Measurements from ENCODE around the gene TRIP12. TPM values are rescaled to one million over a fixed set of nuclear protein-coding genes. Genes with fewer than 3 reads are reported as not detected.

TRIP12 gene
- total and polyA plus RNA-seq, 2 of the 8 experiments (the other 6 are each of a cell fraction or from before 2014, with no cell fraction given): 23.1 to 174 TPM

- Histone ChIP-seq H2AK5ac (ENCODE audit: low read depth, low read length) (no peak overlapping the region), H2BK120ac (replicated peaks; ENCODE audit: low read depth, low read length) (no peak overlapping the region), H4K8ac (ENCODE audit: extremely low read depth, insufficient read depth, low read length) (no peak overlapping the region), H3K4ac (replicated peaks; ENCODE audit: insufficient read length, low read depth, low read length) (no peak overlapping the region), H2BK12ac (ENCODE audit: low read depth, low read length) (no peak overlapping the region), H3K79me1 (ENCODE audit: low read depth, low read length) (peaks cover 4% of the 10 kb centered on the region; the same call in 1 of the 2 replicates), H2BK15ac (ENCODE audit: low read length) (no peak overlapping the region), H3K27me3 (replicated peaks in 1 of 4; ENCODE audit: control insufficient read depth in 3 of 4, extremely low read depth in 1 of 4, insufficient read depth in 3 of 4, low read length in 3 of 4) (no peaks in the 10 kb centered on the region), H3K23me2 (ENCODE audit: low read depth, low read length) (no peaks in the 10 kb centered on the region), H2BK5ac (ENCODE audit: low read depth, low read length) (no peak overlapping the region), H3K27ac (ENCODE audit: low read depth, low read length) (no peak overlapping the region), H2BK20ac (ENCODE audit: low read length) (no peak overlapping the region), H4K91ac (replicated peaks; ENCODE audit: insufficient read length, low read length) (no peak overlapping the region), H3K23ac (ENCODE audit: insufficient read length) (no peak overlapping the region), H3K14ac (ENCODE audit: insufficient read length) (no peak overlapping the region), H3K9ac (replicated peaks in 1 of 4; ENCODE audit: extremely low read depth in 1 of 4, low read depth in 3 of 4, low read length in 3 of 4) (no peak overlapping the region), H3K36me3 (ENCODE audit: control insufficient read depth in 2 of 4, insufficient read depth in 4 of 4, low read length in 3 of 4) (no peaks in the 10 kb centered on the region), H4K5ac (ENCODE audit: insufficient read length, low read depth, low read length) (no peak overlapping the region), H3K56ac (replicated peaks; ENCODE audit: insufficient read length, low read depth, low read length) (no peak overlapping the region), H3K18ac (ENCODE audit: extremely low read depth, low read length) (no peak overlapping the region), H3K4me2 (ENCODE audit: insufficient read depth in 1 of 2, low read depth in 2 of 2, low read length in 2 of 2) (no peak overlapping the region), H3K4me1 (replicated peaks in 1 of 4; ENCODE audit: control insufficient read depth in 3 of 4, insufficient read depth in 4 of 4, low read length in 3 of 4) (no peaks in the 10 kb centered on the region; a peak in 1 of 7 replicates), H2AFZ (ENCODE audit: low read length) (no peak overlapping the region), H3K4me3 (ENCODE audit: extremely low read depth in 1 of 4, insufficient read depth in 2 of 4, low read depth in 3 of 4, low read length in 4 of 4) (no peak overlapping the region), H3K79me2 (ENCODE audit: control insufficient read depth in 1 of 2, insufficient read depth in 2 of 2, low read length in 2 of 2) (peaks cover 0 to 88% of the 10 kb centered on the region in 2 experiments; a peak in 2 of 4 replicates), H3K9me3 (ENCODE audit: insufficient read depth in 2 of 2, low read depth in 1 of 2, low read length in 1 of 2) (no peaks in the 10 kb centered on the region), H4K20me1 (replicated peaks in 1 of 2; ENCODE audit: control insufficient read depth in 1 of 2, insufficient read depth in 2 of 2, low read length in 2 of 2) (peaks cover 2 to 7% of the 10 kb centered on the region in 2 experiments)
- CTCF ChIA-PET (ENCODE audit: partially characterized antibody): interaction anchor here (0.8 to 1.2 kb wide), 3 partner anchors 22 to 88 kb away, joined by 3 to 4 read pairs (median 3); no protein-coding TSS in a partner anchor
- WGBS, 2 experiments (ENCODE audit: extremely low coverage in 1 of 2, insufficient coverage in 1 of 2, insufficient read length in 1 of 2, insufficient replicate concordance in 2 of 2, low coverage in 1 of 2, low lambda C conversion rate in 2 of 2, missing lambda C conversion rate in 1 of 2): 91% methylated on average over 2 of the region's 2 CpGs; no CpG with 5 or more reads in 1 of the 2 experiments
- DNase-seq (ENCODE audit: low read depth in 1 of 2, low spot score in 2 of 2): no peak
- FAIRE-seq: no peak
- POLR2A ChIA-PET (ENCODE audit: partially characterized antibody): interaction anchor here (1.1 kb wide), 1 partner anchor 28 kb away, joined by 4 read pairs; no protein-coding TSS in a partner anchor
- TF ChIP-seq KDM1A (IDR thresholded peaks at IDR 0.05; ENCODE audit: borderline replicate concordance, low read length) (no peak), GTF2F1 (IDR thresholded peaks at IDR 0.05; ENCODE audit: borderline replicate concordance, low read depth, low read length) (no peak), CTCF (IDR thresholded peaks at IDR 0.05; ENCODE audit: control extremely low read depth in 1 of 3, insufficient read depth in 1 of 3, low read depth in 1 of 3, low read length in 3 of 3) (no peak), NRF1 (IDR thresholded peaks at IDR 0.05; ENCODE audit: low read depth, low read length) (no peak), MAFK (IDR thresholded peaks at IDR 0.05; ENCODE audit: low read depth, low read length) (no peak), TAF1 (IDR thresholded peaks at IDR 0.05; ENCODE audit: low read depth, low read length) (no peak), RBBP5 (IDR thresholded peaks at IDR 0.05; ENCODE audit: borderline replicate concordance, low read depth, low read length) (no peak), SRF (IDR thresholded peaks at IDR 0.05; ENCODE audit: low read depth, low read length) (no peak), FOSL1 (IDR thresholded peaks at IDR 0.05; ENCODE audit: insufficient read depth, low read depth, low read length) (no peak), HDAC6 (IDR thresholded peaks at IDR 0.05; ENCODE audit: low read depth, low read length) (no peak)
Observed at GRCh38 chr2:229889023-229889422, 32.8 kb downstream of the TRIP12 start.
